ENCODE data around the gene GLCCI1. TPM values are rescaled to one million over a fixed set of nuclear protein-coding genes. Genes with fewer than 3 reads are reported as not detected.

GLCCI1 gene
- total RNA-seq, 1 experiment from 2014 or later: 12.9 TPM

DNA sequence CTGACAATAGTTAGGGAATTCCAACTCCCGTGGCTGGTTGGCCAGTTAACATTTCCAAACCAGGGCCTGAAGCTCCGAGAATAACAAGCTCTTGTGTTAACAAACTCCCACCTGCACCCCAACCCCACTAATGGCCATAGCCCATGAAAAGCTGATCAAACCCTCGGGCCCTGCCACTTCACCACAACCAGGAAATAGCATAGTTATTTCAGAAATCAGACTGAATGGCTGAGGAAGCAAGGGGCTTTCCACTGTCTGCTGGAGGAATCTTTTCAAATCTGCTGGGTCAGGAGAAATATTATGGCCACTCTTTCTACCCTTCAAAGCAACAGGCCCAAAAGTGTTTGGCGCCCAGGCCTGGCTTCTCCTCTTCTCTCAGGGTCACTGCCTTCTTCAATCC lies 145.6 kb downstream of the GLCCI1 start:
- Mint-ChIP-seq H3K27ac (ENCODE audit: unreplicated experiment) (peak overlapping the region; percentile 37), H3K36me3 (ENCODE audit: insufficient read depth, unreplicated experiment) (peaks cover 4% of the 10 kb centered on the region), H3K4me3 (ENCODE audit: low read depth, unreplicated experiment) (no peak overlapping the region), H3K9me3 (ENCODE audit: low read depth, unreplicated experiment) (no peaks in the 10 kb centered on the region), H3K4me1 (ENCODE audit: low read depth, unreplicated experiment) (no peaks in the 10 kb centered on the region), H3K27me3 (ENCODE audit: unreplicated experiment) (no peaks in the 10 kb centered on the region)
- TF ChIP-seq, protein P1, sequence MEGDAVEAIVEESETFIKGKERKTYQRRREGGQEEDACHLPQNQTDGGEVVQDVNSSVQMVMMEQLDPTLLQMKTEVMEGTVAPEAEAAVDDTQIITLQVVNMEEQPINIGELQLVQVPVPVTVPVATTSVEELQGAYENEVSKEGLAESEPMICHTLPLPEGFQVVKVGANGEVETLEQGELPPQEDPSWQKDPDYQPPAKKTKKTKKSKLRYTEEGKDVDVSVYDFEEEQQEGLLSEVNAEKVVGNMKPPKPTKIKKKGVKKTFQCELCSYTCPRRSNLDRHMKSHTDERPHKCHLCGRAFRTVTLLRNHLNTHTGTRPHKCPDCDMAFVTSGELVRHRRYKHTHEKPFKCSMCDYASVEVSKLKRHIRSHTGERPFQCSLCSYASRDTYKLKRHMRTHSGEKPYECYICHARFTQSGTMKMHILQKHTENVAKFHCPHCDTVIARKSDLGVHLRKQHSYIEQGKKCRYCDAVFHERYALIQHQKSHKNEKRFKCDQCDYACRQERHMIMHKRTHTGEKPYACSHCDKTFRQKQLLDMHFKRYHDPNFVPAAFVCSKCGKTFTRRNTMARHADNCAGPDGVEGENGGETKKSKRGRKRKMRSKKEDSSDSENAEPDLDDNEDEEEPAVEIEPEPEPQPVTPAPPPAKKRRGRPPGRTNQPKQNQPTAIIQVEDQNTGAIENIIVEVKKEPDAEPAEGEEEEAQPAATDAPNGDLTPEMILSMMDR (IDR thresholded peaks at IDR 0.05; ENCODE audit: unreplicated experiment): no peak
- no peak for DNase-seq
- BruUV-seq (replicated peaks): no TSS peak
- CTCF ChIA-PET: no interaction called here
- intact Hi-C loops (cut with micrococcal nuclease; ENCODE audit: unreplicated experiment): no loop called here

DNA sequence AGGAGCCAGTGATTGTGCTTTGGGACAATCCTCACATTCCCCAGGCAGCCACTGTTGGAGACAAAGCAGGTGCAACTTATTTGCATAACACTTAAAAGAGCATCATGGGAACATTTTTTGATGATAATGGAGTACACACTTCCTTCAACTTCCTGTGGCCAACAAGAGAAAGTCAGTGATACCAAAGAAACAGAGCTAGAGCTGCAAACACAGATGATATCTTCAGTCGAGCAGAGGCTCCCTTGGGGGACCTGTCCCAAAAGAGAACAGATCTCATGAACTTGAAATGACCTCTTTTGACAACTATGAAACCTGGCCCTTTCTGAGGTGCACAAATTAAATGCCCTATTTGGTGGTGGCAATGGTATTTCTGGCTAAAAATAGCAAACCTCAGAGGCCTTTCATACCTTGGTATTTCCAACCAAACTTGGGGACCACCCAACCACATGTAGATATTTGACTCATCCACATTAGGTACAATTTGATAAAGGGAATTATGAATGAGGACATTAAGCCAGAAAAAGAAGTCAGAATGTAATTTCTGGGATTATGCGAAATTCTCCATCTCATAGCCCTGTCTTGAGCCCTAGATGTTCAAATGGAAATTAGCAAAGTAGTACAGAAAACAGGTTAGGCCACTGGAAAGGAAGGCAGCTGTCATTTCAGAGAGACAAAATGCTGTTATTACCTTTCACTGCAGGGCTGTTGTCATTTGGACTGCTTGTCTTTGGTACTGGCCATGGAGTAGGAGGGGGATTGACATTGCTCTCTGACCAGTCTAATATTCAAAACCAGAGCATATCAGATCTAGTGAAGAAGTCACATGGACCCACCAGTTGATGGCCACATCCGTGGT lies 147.2 kb downstream of the GLCCI1 start:
- BruUV-seq (replicated peaks): no TSS peak

DNA sequence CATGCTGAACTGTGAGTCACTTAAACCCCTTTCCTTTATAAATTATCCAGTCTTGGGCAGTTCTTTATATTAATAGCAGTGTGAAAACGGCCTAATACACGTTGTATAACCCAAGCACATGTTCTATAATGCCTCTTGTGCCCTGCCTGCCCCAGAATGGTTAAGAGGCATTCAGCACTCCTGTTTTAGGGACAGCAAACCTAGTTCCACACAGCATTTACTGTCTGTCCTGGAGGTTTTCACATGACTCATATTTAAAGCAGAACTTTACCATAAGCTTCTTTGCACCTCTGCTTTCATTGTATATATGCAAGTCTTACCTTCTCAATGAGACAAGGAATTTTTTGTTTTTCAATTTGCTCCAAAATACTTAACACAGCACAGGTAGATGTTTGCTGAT lies 148.6 kb downstream of the GLCCI1 start:
- H3K9me3 Mint-ChIP-seq (ENCODE audit: low read depth, unreplicated experiment): no peaks in the 10 kb centered on the region
- TF ChIP-seq, protein P1 (IDR thresholded peaks at IDR 0.05; ENCODE audit: unreplicated experiment): no peak
- no peak for DNase-seq
- H3K27me3 Mint-ChIP-seq (ENCODE audit: unreplicated experiment): no peaks in the 10 kb centered on the region
- CTCF ChIA-PET: no interaction called here
- peaks cover 4% of the 10 kb centered on the region for H3K36me3 Mint-ChIP-seq (ENCODE audit: insufficient read depth, unreplicated experiment)
- BruUV-seq (replicated peaks): no TSS peak
- no peaks in the 10 kb centered on the region for H3K4me1 Mint-ChIP-seq (ENCODE audit: low read depth, unreplicated experiment)
- intact Hi-C loops (cut with micrococcal nuclease; ENCODE audit: unreplicated experiment): no loop called here
- H3K4me3 Mint-ChIP-seq (ENCODE audit: low read depth, unreplicated experiment): no peak overlapping the region
- H3K27ac Mint-ChIP-seq (ENCODE audit: unreplicated experiment): no peak overlapping the region

More for the DNA sequence above, 147.2 kb downstream of the GLCCI1 start:
- intact Hi-C loops (cut with micrococcal nuclease; ENCODE audit: unreplicated experiment): no loop called here
- TF ChIP-seq, protein P1 (IDR thresholded peaks at IDR 0.05; ENCODE audit: unreplicated experiment): no peak
- no peak for DNase-seq
- Mint-ChIP-seq H3K4me3 (ENCODE audit: low read depth, unreplicated experiment) (no peak overlapping the region), H3K36me3 (ENCODE audit: insufficient read depth, unreplicated experiment) (peaks cover 4% of the 10 kb centered on the region), H3K27ac (ENCODE audit: unreplicated experiment) (no peak overlapping the region), H3K27me3 (ENCODE audit: unreplicated experiment) (no peaks in the 10 kb centered on the region), H3K9me3 (ENCODE audit: low read depth, unreplicated experiment) (no peaks in the 10 kb centered on the region), H3K4me1 (ENCODE audit: low read depth, unreplicated experiment) (no peaks in the 10 kb centered on the region)
- CTCF ChIA-PET: no interaction called here

DNA sequence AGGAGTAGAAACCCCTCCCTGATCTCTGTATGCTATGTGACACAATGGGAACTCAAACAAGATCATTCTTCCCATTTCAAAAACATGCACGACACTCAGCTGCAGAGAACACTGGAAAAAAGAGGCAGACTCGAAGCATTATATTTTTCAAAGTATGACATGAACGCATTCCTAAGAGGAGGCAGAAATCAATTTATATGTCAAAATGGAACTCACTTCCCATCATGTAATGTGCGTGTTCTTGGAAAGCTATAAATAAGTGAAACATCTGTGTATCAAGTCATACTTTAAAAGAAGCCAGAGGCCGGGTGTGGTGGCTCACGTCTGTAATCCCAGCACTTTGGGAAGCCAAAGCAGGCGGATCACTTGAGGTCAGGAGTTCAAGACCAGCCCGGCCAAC lies 150.7 kb downstream of the GLCCI1 start:
- Mint-ChIP-seq H3K27me3 (ENCODE audit: unreplicated experiment) (no peaks in the 10 kb centered on the region), H3K4me3 (ENCODE audit: low read depth, unreplicated experiment) (no peak overlapping the region), H3K4me1 (ENCODE audit: low read depth, unreplicated experiment) (no peaks in the 10 kb centered on the region), H3K27ac (ENCODE audit: unreplicated experiment) (no peak overlapping the region), H3K9me3 (ENCODE audit: low read depth, unreplicated experiment) (no peaks in the 10 kb centered on the region), H3K36me3 (ENCODE audit: insufficient read depth, unreplicated experiment) (no peaks in the 10 kb centered on the region)
- no peak for DNase-seq
- TF ChIP-seq, protein P1 (IDR thresholded peaks at IDR 0.05; ENCODE audit: unreplicated experiment): no peak
- intact Hi-C loops (cut with micrococcal nuclease; ENCODE audit: unreplicated experiment): no loop called here
- CTCF ChIA-PET: no interaction called here
- BruUV-seq (replicated peaks): no TSS peak

All from Calu3 (cell line).